Liver (tissue), 9 donors: Measurements from ENCODE around the gene CAVIN2. TPM values are rescaled to one million over a fixed set of nuclear protein-coding genes. Genes with fewer than 3 reads are reported as not detected.

Experiments
- DNase-seq: peaks from one replicate; pipeline ENCODE4 v3.0.0-alpha.2; 2017; ENCODE audit warnings: low spot score
- H3K27ac ChIP-seq, 2 donors: one replicate each; pipeline ENCODE4 v1.7.0; 2013; ENCODE audit warnings: inconsistent platforms in 2 of 2, low read length in 2 of 2, control low read depth in 1 of 2, low read depth in 1 of 2, mild to moderate bottlenecking in 1 of 2
- H3K27me3 ChIP-seq, 4 donors: one replicate each; pipeline versions ENCODE4 v1.6.1 to v1.7.0; 2013; ENCODE audit warnings: low read length in 3 of 4, inconsistent platforms in 1 of 4, mild to moderate bottlenecking in 1 of 4, moderate library complexity in 1 of 4; ENCODE audit not compliant: control insufficient read depth in 4 of 4, insufficient read depth in 4 of 4
- H3K36me3 ChIP-seq, 4 donors: one replicate each; pipeline versions ENCODE4 v1.6.1 to v1.7.0; 2013; ENCODE audit warnings: low read length in 3 of 4, mild to moderate bottlenecking in 3 of 4, low read depth in 1 of 4, moderate library complexity in 1 of 4; ENCODE audit not compliant: control insufficient read depth in 4 of 4, insufficient read depth in 3 of 4
- H3K4me1 ChIP-seq, 4 donors: one replicate each; pipeline versions ENCODE4 v1.6.1 to v1.7.0; 2013; ENCODE audit warnings: low read length in 3 of 4, mild to moderate bottlenecking in 3 of 4, moderate library complexity in 1 of 4; ENCODE audit not compliant: control insufficient read depth in 4 of 4, insufficient read depth in 4 of 4
- H3K4me3 ChIP-seq, 3 donors: one replicate each; pipeline versions ENCODE4 v1.6.1 to v1.7.0; 2013; ENCODE audit warnings: low read length in 3 of 3, control low read depth in 1 of 3, low read depth in 1 of 3, mild to moderate bottlenecking in 1 of 3
- H3K9ac ChIP-seq, 2 donors: one replicate each; pipeline ENCODE4 v1.7.0; 2013; ENCODE audit warnings: low read length in 2 of 2, mild to moderate bottlenecking in 2 of 2, moderate library complexity in 2 of 2, control low read depth in 1 of 2, low read depth in 1 of 2
- H3K9me3 ChIP-seq, 4 donors: one replicate each; pipeline versions ENCODE4 v1.6.1 to v1.7.0; 2013; ENCODE audit warnings: low read length in 3 of 4; ENCODE audit not compliant: control insufficient read depth in 4 of 4
- ATF3 ChIP-seq: IDR thresholded peaks from 2 replicates; pipeline ENCODE4 v1.6.1; 2016; ENCODE audit warnings: antibody characterized with exemption
- CTCF ChIP-seq: fragments of 150-350 bp; IDR thresholded peaks from 2 replicates; pipeline ENCODE4 v1.5.1; 2017; ENCODE audit warnings: improper control_type of control experiment, low read depth, low read length; ENCODE audit not compliant: missing input control
- EGR1 ChIP-seq, 2 donors: IDR thresholded peaks; 2 replicates each; pipeline ENCODE4 v1.6.1; 2016 to 2018; ENCODE audit warnings: antibody characterized with exemption in 2 of 2, low read depth in 2 of 2
- FOXA1 ChIP-seq: IDR thresholded peaks from 2 replicates; pipeline ENCODE4 v1.6.1; 2016; ENCODE audit warnings: antibody characterized with exemption
- FOXA2 ChIP-seq: IDR thresholded peaks from 2 replicates; pipeline ENCODE4 v1.6.1; 2016; ENCODE audit warnings: antibody characterized with exemption
- GABPA ChIP-seq, 2 donors: IDR thresholded peaks in 1 of 2; conservative IDR thresholded peaks in 1 of 2; 2 replicates each; pipeline ENCODE4 v1.6.1; 2016; ENCODE audit warnings: antibody characterized with exemption in 2 of 2, mild to moderate bottlenecking in 1 of 2, moderate library complexity in 1 of 2
- HNF4A ChIP-seq, 2 donors: conservative IDR thresholded peaks; 2 replicates each; pipeline ENCODE4 v1.6.1; 2016; ENCODE audit warnings: antibody characterized with exemption in 2 of 2, mild to moderate bottlenecking in 2 of 2
- HNF4G ChIP-seq: IDR thresholded peaks from 2 replicates; pipeline ENCODE4 v1.6.1; 2016; ENCODE audit warnings: antibody characterized with exemption
- JUND ChIP-seq, 2 donors: IDR thresholded peaks; 2 replicates each; pipeline ENCODE4 v1.6.1; 2016; ENCODE audit warnings: antibody characterized with exemption in 2 of 2
- NR2F2 ChIP-seq: IDR thresholded peaks from 2 replicates; pipeline ENCODE4 v1.6.1; 2016; ENCODE audit warnings: antibody characterized with exemption
- RAD21 ChIP-seq, 2 donors: IDR thresholded peaks; 2 replicates each; pipeline ENCODE4 v1.6.1; 2016; ENCODE audit warnings: antibody characterized with exemption in 2 of 2, mild to moderate bottlenecking in 2 of 2
- RXRA ChIP-seq, 2 donors: IDR thresholded peaks; 2 replicates each; pipeline ENCODE4 v1.6.1; 2017 to 2018; ENCODE audit warnings: antibody characterized with exemption in 2 of 2, mild to moderate bottlenecking in 1 of 2
- SP1 ChIP-seq: IDR thresholded peaks from 2 replicates; pipeline ENCODE4 v1.6.1; 2018; ENCODE audit warnings: antibody characterized with exemption, mild to moderate bottlenecking
- TAF1 ChIP-seq: conservative IDR thresholded peaks from 2 replicates; pipeline ENCODE4 v1.6.1; 2016; ENCODE audit warnings: antibody characterized with exemption, mild to moderate bottlenecking
- YY1 ChIP-seq: IDR thresholded peaks from 2 replicates; pipeline ENCODE4 v1.6.1; 2016; ENCODE audit warnings: antibody characterized with exemption, mild to moderate bottlenecking
- WGBS: extraction: QIAGEN DNeasy Blood & Tissue Kit; methylation state at CpG from one replicate; pipeline ENCODE4 v1.1.7; 2013; 5-methylcytosine and 5-hydroxymethylcytosine counted together
- polyA plus RNA-seq, 2 donors: library from polyadenylated mRNA; stranded (reverse) in 1 of 2; unstranded in 1 of 2; fragments of 200-250 nt in 1 of 2; fragments of >200 nt in 1 of 2; fragmentation: Nextera tagmentation in 1 of 2; extraction: Ambion mirVana in 1 of 2; gene quantifications; one replicate each; pipeline versions ENCODE4 v1.2.1 to v1.2.3, GENCODE V29; 2013 to 2015
- total RNA-seq, 2 donors: library from RNA; depleted of rRNA; stranded (reverse); fragments of >200 nt; gene quantifications; one replicate each; pipeline ENCODE4 v1.2.3, GENCODE V29; 2014
- TF ChIP-seq, protein P1 (sequence below): IDR thresholded peaks from 2 replicates; pipeline ENCODE4 v1.6.1; 2016; ENCODE audit warnings: antibody characterized with exemption
- TF ChIP-seq, protein P2 (sequence below): IDR thresholded peaks from 2 replicates; pipeline ENCODE4 v1.6.1; 2016; ENCODE audit warnings: antibody characterized with exemption
- TF ChIP-seq, protein P3 (sequence below): IDR thresholded peaks from 2 replicates; pipeline ENCODE4 v1.6.1; 2016; ENCODE audit warnings: antibody characterized with exemption, mild to moderate bottlenecking
- donor health status: healthy.
- donor health status: healthy.
- donor health status: healthy.
- donor health status: healthy.
- donor health status: healthy.

Gene CAVIN2
- total and polyA plus RNA-seq, 4 donors: 13.3 to 20.7 (median 14.0) TPM

DNA sequence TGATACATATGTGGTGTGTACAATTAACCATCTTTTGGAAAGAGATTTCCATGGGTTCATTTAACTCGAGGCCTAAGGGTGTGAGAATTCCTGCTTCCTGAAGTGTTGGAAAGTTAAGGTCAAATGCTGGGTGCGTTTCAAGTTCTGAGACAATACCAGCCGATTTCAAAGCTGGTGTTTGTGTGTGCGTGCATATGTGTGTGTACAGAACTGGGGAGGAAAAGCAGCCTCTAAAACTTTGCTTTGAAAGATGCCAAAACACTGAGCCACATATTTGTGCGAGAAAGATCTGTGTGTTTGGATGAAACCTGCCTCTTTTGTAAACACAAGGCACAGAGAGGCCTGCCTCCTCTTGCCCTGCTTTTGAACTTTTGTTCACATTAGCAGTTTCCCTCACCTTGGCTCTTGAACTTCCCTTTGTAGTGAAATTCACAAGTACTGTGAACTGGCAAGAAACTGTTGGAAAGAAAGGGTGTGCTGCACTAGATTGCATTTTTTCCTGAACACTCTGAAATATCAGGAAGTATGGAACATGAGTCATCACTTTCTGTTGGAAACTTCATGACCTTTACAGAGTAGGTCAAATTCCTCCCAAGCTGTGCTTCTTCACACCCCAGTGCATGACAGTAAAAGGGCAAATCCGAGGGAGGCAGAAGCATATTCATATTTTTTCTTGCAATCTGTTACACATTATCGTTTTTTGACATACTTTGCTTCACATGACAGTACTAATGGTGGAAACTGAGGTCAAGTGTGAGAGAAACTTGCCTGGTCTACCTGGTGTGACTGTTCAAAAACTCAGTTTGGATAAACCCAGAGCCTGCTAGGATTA lies 20.0 kb upstream of the CAVIN2 start:
- TF ChIP-seq FOXA2 (peak; percentile 7), GABPA (IDR thresholded peaks at IDR 0.05 in 1 of 2, conservative IDR thresholded peaks at IDR 0.05 in 1 of 2) (peak in 1 of 2 donors; percentile 62), EGR1 (IDR thresholded peaks at IDR 0.05; ENCODE audit: low read depth in 2 of 2) (peak; percentile 38 to 85), HNF4G (peak; percentile 13), ATF3 (peak; percentile 92), RAD21 (IDR thresholded peaks at IDR 0.05) (peak; percentile 64 to 65), YY1 (peak; percentile 65), HNF4A (conservative IDR thresholded peaks at IDR 0.05) (peak; percentile 51 to 74), RXRA (IDR thresholded peaks at IDR 0.05) (peak; percentile 92 to 95), CTCF (no peak), NR2F2 (peak; percentile 100), TAF1 (no peak), JUND (IDR thresholded peaks at IDR 0.05) (peak; percentile 98 to 99), FOXA1 (peak; percentile 27), SP1 (peak; percentile 92)
- TF ChIP-seq, protein P1, sequence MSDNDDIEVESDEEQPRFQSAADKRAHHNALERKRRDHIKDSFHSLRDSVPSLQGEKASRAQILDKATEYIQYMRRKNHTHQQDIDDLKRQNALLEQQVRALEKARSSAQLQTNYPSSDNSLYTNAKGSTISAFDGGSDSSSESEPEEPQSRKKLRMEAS: peak; percentile 88
- TF ChIP-seq, protein P2, sequence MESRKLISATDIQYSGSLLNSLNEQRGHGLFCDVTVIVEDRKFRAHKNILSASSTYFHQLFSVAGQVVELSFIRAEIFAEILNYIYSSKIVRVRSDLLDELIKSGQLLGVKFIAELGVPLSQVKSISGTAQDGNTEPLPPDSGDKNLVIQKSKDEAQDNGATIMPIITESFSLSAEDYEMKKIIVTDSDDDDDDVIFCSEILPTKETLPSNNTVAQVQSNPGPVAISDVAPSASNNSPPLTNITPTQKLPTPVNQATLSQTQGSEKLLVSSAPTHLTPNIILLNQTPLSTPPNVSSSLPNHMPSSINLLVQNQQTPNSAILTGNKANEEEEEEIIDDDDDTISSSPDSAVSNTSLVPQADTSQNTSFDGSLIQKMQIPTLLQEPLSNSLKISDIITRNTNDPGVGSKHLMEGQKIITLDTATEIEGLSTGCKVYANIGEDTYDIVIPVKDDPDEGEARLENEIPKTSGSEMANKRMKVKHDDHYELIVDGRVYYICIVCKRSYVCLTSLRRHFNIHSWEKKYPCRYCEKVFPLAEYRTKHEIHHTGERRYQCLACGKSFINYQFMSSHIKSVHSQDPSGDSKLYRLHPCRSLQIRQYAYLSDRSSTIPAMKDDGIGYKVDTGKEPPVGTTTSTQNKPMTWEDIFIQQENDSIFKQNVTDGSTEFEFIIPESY: peak; percentile 61
- TF ChIP-seq, protein P3, sequence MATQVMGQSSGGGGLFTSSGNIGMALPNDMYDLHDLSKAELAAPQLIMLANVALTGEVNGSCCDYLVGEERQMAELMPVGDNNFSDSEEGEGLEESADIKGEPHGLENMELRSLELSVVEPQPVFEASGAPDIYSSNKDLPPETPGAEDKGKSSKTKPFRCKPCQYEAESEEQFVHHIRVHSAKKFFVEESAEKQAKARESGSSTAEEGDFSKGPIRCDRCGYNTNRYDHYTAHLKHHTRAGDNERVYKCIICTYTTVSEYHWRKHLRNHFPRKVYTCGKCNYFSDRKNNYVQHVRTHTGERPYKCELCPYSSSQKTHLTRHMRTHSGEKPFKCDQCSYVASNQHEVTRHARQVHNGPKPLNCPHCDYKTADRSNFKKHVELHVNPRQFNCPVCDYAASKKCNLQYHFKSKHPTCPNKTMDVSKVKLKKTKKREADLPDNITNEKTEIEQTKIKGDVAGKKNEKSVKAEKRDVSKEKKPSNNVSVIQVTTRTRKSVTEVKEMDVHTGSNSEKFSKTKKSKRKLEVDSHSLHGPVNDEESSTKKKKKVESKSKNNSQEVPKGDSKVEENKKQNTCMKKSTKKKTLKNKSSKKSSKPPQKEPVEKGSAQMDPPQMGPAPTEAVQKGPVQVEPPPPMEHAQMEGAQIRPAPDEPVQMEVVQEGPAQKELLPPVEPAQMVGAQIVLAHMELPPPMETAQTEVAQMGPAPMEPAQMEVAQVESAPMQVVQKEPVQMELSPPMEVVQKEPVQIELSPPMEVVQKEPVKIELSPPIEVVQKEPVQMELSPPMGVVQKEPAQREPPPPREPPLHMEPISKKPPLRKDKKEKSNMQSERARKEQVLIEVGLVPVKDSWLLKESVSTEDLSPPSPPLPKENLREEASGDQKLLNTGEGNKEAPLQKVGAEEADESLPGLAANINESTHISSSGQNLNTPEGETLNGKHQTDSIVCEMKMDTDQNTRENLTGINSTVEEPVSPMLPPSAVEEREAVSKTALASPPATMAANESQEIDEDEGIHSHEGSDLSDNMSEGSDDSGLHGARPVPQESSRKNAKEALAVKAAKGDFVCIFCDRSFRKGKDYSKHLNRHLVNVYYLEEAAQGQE: peak; percentile 66
- H3K9me3 ChIP-seq: no peaks in the 10 kb centered on the region
- H3K4me3 ChIP-seq: no peak overlapping the region
- peak overlapping the region; percentile 47 to 80 for H3K27ac ChIP-seq
- 44% methylated on average over 7 of the region's 7 CpGs for WGBS
- no peak for DNase-seq
- H3K36me3 ChIP-seq: no peaks in the 10 kb centered on the region
- no peak overlapping the region for H3K9ac ChIP-seq
- H3K4me1 ChIP-seq: peaks cover 0 to 5% (median 1%) of the 10 kb centered on the region in 4 donors
- H3K27me3 ChIP-seq: no peaks in the 10 kb centered on the region
